ENCODE results near the gene MED12L. TPM values are rescaled to one million over a fixed set of nuclear protein-coding genes. Genes with fewer than 3 reads are reported as not detected.

MED12L gene
- total and polyA plus RNA-seq, 3 experiments from 2014 or later, result 0.02 to 1.8 (median 1.7) TPM

DNA sequence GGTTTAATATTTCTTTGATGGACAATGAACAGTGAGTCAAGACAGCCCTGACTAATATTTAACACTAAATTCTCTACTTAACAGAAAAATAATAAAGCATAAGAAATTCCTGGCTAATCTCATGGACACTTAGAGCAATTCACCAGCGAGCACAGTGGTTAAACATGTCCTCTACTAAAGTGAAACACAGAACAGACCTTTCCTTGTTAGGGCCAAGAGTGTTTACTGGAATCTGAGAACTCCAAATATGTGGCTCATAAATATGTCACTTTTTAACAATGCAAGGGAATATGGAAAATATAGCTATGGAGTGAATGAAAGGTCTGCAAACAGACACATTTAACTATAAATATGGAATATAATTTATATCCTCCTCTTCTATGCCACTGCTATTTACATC, 394.0 kb downstream of the MED12L start:
- ChIA-PET POLR2A (interaction anchor here (0.6 kb wide), 1 partner anchor 58 kb away, joined by 3 read pairs; no protein-coding TSS in a partner anchor), CTCF (interaction anchor here (2.0 kb wide), 1 partner anchor 12 kb away, joined by 4 read pairs; no protein-coding TSS in a partner anchor)
- H3K9me3 Mint-ChIP-seq, result peaks cover 17 to 24% (median 19%) of the 10 kb centered on the region in 5 donors
- Histone ChIP-seq H3K27me3 (ENCODE audit: insufficient read depth, low read length, poor library complexity, severe bottlenecking) (no peaks in the 10 kb centered on the region), H3K27ac (ENCODE audit: low read depth, low read length) (no peak overlapping the region), H3K4me3 (ENCODE audit: low read length) (no peak overlapping the region), H3K9me3 (ENCODE audit: low read length) (peaks cover 5% of the 10 kb centered on the region), H3K4me1 (ENCODE audit: insufficient read depth, low read length) (no peaks in the 10 kb centered on the region), H3K36me3 (ENCODE audit: insufficient read depth, low read length) (no peaks in the 10 kb centered on the region)
- peaks cover 9 to 42% of the 10 kb centered on the region in 2 donors for H3K27me3 Mint-ChIP-seq
- no peak for DNase-seq
- no peak overlapping the region for H3K27ac Mint-ChIP-seq
- H3K36me3 Mint-ChIP-seq, result peaks cover 0 to 9% (median 0%) of the 10 kb centered on the region in 3 donors
- H3K4me3 Mint-ChIP-seq, result no peak overlapping the region
- H3K4me1 Mint-ChIP-seq, result no peaks in the 10 kb centered on the region

DNA sequence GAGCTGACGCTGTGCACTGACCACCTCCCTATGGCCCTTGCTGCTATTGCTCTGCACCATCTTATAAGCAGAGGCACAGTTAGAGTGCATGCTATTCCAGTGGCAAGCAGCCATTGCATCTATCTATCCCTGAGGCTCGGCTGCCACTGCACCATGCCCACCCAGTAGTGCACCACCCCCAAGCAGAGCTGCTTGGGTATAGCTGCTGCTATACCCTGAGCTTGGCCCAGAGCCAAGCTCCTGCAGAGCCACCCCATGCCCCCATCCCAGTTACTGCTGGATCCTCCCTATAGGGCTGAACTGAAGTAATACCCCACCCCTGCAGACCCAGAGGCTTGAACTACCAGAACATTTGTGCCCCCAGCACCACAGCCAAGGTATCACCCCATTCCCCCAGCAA, 395.0 kb downstream of the MED12L start:
- no peak for DNase-seq
- Mint-ChIP-seq H3K4me3 (no peak overlapping the region), H3K9me3 (peaks cover 17 to 24% (median 20%) of the 10 kb centered on the region in 5 donors), H3K27me3 (peaks cover 11 to 47% of the 10 kb centered on the region in 2 donors), H3K27ac (no peak overlapping the region), H3K36me3 (peaks cover 0 to 9% (median 0%) of the 10 kb centered on the region in 3 donors), H3K4me1 (no peaks in the 10 kb centered on the region)
- Histone ChIP-seq H3K27me3 (ENCODE audit: insufficient read depth, low read length, poor library complexity, severe bottlenecking) (no peaks in the 10 kb centered on the region), H3K4me3 (ENCODE audit: low read length) (no peak overlapping the region), H3K4me1 (ENCODE audit: insufficient read depth, low read length) (no peaks in the 10 kb centered on the region), H3K9me3 (ENCODE audit: low read length) (peaks cover 5% of the 10 kb centered on the region), H3K27ac (ENCODE audit: low read depth, low read length) (no peak overlapping the region), H3K36me3 (ENCODE audit: insufficient read depth, low read length) (no peaks in the 10 kb centered on the region)
- ChIA-PET CTCF (interaction anchor here (2.0 kb wide), 1 partner anchor 13 kb away, joined by 4 read pairs; no protein-coding TSS in a partner anchor), POLR2A (no interaction called here)

DNA sequence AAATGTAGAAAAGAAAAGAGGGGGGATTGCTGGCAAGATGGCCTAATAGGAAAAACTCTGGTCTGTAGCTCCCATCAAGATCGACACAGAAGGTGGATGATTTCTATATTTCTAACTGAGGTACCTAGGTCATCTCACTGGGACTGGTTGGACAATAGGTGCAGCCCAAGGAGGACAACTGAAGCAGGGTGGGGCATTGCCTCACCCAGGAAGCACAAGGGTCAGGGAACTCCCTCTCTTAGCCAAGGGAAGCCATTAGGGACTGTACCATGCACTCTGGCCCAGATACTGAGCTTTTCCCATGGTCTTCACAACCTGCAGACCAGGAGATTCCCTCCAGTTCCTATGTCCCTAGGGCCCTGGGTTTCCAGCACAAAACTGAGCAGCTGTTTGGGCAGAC, 398.0 kb downstream of the MED12L start:
- H3K36me3 ChIP-seq (ENCODE audit: insufficient read depth, low read length), result no peaks in the 10 kb centered on the region
- CTCF ChIA-PET, result interaction anchor here (3.2 kb wide), 1 partner anchor 15 kb away, joined by 13 read pairs; no protein-coding TSS in a partner anchor
- peaks cover 5% of the 10 kb centered on the region for H3K9me3 ChIP-seq (ENCODE audit: low read length)
- Mint-ChIP-seq H3K4me1 (no peaks in the 10 kb centered on the region), H3K4me3 (no peak overlapping the region), H3K9me3 (peaks cover 17 to 26% (median 21%) of the 10 kb centered on the region in 5 donors), H3K27ac (no peak overlapping the region), H3K36me3 (peaks cover 0 to 9% (median 0%) of the 10 kb centered on the region in 3 donors), H3K27me3 (peaks cover 11 to 53% of the 10 kb centered on the region in 2 donors)
- no peak for DNase-seq
- no peak overlapping the region for H3K27ac ChIP-seq (ENCODE audit: low read depth, low read length)
- POLR2A ChIA-PET, result no interaction called here
- no peak overlapping the region for H3K4me3 ChIP-seq (ENCODE audit: low read length)
- H3K4me1 ChIP-seq (ENCODE audit: insufficient read depth, low read length), result no peaks in the 10 kb centered on the region
- H3K27me3 ChIP-seq (ENCODE audit: insufficient read depth, low read length, poor library complexity, severe bottlenecking), result no peaks in the 10 kb centered on the region

DNA sequence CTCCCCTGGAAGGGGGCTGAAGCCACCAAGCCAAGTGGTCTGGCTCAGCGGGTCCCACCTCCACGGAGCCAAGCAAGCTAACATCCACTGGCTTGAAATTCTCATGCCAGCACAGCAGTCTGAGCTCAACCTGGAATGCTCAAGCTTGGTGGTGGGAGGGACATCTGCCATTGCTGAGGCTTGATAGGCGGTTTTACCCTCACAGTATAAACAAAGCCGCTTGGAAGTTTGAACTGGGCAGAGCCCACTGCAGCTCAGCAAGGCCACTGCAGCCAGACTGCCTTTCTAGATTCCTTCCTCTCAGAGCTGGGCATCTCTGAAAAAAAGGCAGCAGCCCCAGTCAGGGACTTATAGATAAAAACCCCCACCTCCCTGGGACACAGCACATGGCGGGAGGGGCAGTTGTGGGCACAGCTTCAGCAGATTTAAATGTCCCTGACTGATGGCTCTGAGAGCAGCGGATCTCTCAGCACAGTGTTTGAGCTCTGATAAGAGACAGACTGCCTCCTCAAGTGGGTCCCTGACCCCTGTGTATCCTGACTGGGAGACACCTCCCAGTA, 398.6 kb downstream of the MED12L start:
- Mint-ChIP-seq H3K27ac (no peak overlapping the region), H3K36me3 (peaks cover 0 to 9% (median 0%) of the 10 kb centered on the region in 3 donors), H3K9me3 (peaks cover 17 to 26% (median 19%) of the 10 kb centered on the region in 5 donors), H3K4me1 (no peaks in the 10 kb centered on the region), H3K27me3 (peaks cover 14 to 48% of the 10 kb centered on the region in 2 donors), H3K4me3 (no peak overlapping the region)
- Histone ChIP-seq H3K27ac (ENCODE audit: low read depth, low read length) (no peak overlapping the region), H3K4me1 (ENCODE audit: insufficient read depth, low read length) (no peaks in the 10 kb centered on the region), H3K4me3 (ENCODE audit: low read length) (no peak overlapping the region), H3K9me3 (ENCODE audit: low read length) (peaks cover 5% of the 10 kb centered on the region), H3K27me3 (ENCODE audit: insufficient read depth, low read length, poor library complexity, severe bottlenecking) (no peaks in the 10 kb centered on the region), H3K36me3 (ENCODE audit: insufficient read depth, low read length) (no peaks in the 10 kb centered on the region)
- ChIA-PET POLR2A (no interaction called here), CTCF (interaction anchor here (3.2 kb wide), 1 partner anchor 16 kb away, joined by 13 read pairs; no protein-coding TSS in a partner anchor)
- no peak for DNase-seq

Other genes with a start within 250 kb of the MED12L start
- gene MINDY4B, start 180.2 kb upstream of the MED12L start, total RNA-seq, result not detected
- not detected for gene MINDY4B, start 180.2 kb upstream of the MED12L start, polyA plus RNA-seq
- not detected for gene CLRN1, start 112.9 kb upstream of the MED12L start, total RNA-seq
- gene CLRN1, start 112.9 kb upstream of the MED12L start, polyA plus RNA-seq, result not detected
- 100 to 1,000 TPM; 179 to 188 TPM for gene GPR171, start 117.6 kb downstream of the MED12L start, total RNA-seq
- 264 TPM for gene GPR171, start 117.6 kb downstream of the MED12L start, polyA plus RNA-seq
- gene P2RY14, start 192.9 kb downstream of the MED12L start, total RNA-seq, result 1 to 10 TPM in 1 of 2 experiments, under 1 TPM in 1; 0.84 to 1.3 TPM
- gene P2RY14, start 192.9 kb downstream of the MED12L start, polyA plus RNA-seq, result 4.3 TPM
- 1 to 10 TPM in 1 of 2 experiments, under 1 TPM in 1; 0.61 to 1.2 TPM for gene GPR87, start 231.2 kb downstream of the MED12L start, total RNA-seq
- gene GPR87, start 231.2 kb downstream of the MED12L start, polyA plus RNA-seq, result not detected
- not detected for gene P2RY13, start 243.9 kb downstream of the MED12L start, total RNA-seq
- not detected for gene P2RY13, start 243.9 kb downstream of the MED12L start, polyA plus RNA-seq